ENCODE results near the gene HIVEP1.

- TF ChIP-seq CTCF (IDR thresholded peaks at IDR 0.05) = no peak
- no peak for TF ChIP-seq POLR2A (IDR thresholded peaks at IDR 0.05)
These were observed 36.5 kb downstream of the HIVEP1 start for GRCh38 chr6:12048609-12049008.

Measured in right lobe of liver (tissue), 4 donors.